IPS-NIHi7 (cell line): ENCODE results near the gene FHOD3.
"Not testable (repeated sequence)": the region's sequence is repeated elsewhere in the genome, so short reads cannot be mapped to it uniquely, and the experiment has no call there.

Experiments
- DNase-seq: peaks from one replicate; pipeline ENCODE4 v3.0.0; 2012; ENCODE audit warnings: mixed read lengths; ENCODE audit errors: extremely low spot score

FHOD3 gene

GRCh38 chr18:36752929-36753865, 455.7 kb downstream of the FHOD3 start:
- no peak for DNase-seq

- no peak for DNase-seq
Measured at GRCh38 chr18:36756242-36756641, 458.7 kb downstream of the FHOD3 start.

- DNase-seq, result peak; percentile 66
Measured at GRCh38 chr18:36757081-36757480, 459.6 kb downstream of the FHOD3 start.

- no peak for DNase-seq
Measured at GRCh38 chr18:36757991-36758390, 460.5 kb downstream of the FHOD3 start.

- no peak for DNase-seq
Measured at GRCh38 chr18:36758623-36759022, 461.1 kb downstream of the FHOD3 start.

GRCh38 chr18:36759167-36759776, 461.8 kb downstream of the FHOD3 start:
- no peak for DNase-seq

GRCh38 chr18:36760598-36760997, 463.1 kb downstream of the FHOD3 start:
- no peak for DNase-seq

- DNase-seq, result peak; percentile 54
Measured at GRCh38 chr18:36761186-36761698, 463.7 kb downstream of the FHOD3 start.

GRCh38 chr18:36762074-36762473, 464.6 kb downstream of the FHOD3 start:
- DNase-seq, result no peak

GRCh38 chr18:36762965-36763364, 465.5 kb downstream of the FHOD3 start:
- DNase-seq, result not testable (repeated sequence)

GRCh38 chr18:36766836-36767235, 469.3 kb downstream of the FHOD3 start:
- no peak for DNase-seq

GRCh38 chr18:36769172-36769571, 471.7 kb downstream of the FHOD3 start:
- DNase-seq, result no peak

- peak; percentile 86 for DNase-seq
Measured at GRCh38 chr18:36769611-36770314, 472.2 kb downstream of the FHOD3 start.

GRCh38 chr18:36770315-36770946, 472.9 kb downstream of the FHOD3 start:
- DNase-seq, result no peak

GRCh38 chr18:36771245-36771644, 473.7 kb downstream of the FHOD3 start:
- no peak for DNase-seq

GRCh38 chr18:36772241-36772723, 474.8 kb downstream of the FHOD3 start:
- DNase-seq, result no peak

GRCh38 chr18:36775396-36775795, 477.9 kb downstream of the FHOD3 start:
- DNase-seq, result no peak

- DNase-seq, result no peak
Measured at GRCh38 chr18:36776650-36777049, 479.1 kb downstream of the FHOD3 start.

- DNase-seq, result no peak
Measured at GRCh38 chr18:36777566-36777965, 480.1 kb downstream of the FHOD3 start.

GRCh38 chr18:36780748-36781147, 483.2 kb downstream of the FHOD3 start:
- DNase-seq, result no peak

- DNase-seq, result no peak
Measured at GRCh38 chr18:36782710-36783109, 485.2 kb downstream of the FHOD3 start.

- DNase-seq, result no peak
Measured at GRCh38 chr18:36783792-36784191, 486.3 kb downstream of the FHOD3 start.
